T47D (cell line): ENCODE measurements around the gene PLA2G2D.

ENCODE experiments used
- DNase-seq, 2 experiments: peaks; one replicate each; pipeline versions ENCODE4 v3.0.0 to v3.0.0-alpha.2; 2011 to 2012; ENCODE audit warnings: low read depth in 1 of 2, low spot score in 1 of 2
- JUND ChIP-seq: IDR thresholded peaks from 2 replicates; pipeline ENCODE4 v1.6.1; 2012; ENCODE audit warnings: low read depth
- in situ Hi-C: cut with HindIII; loops from 2 replicates; pipeline ENCODE4 v1.10.0; 2016; ENCODE audit warnings: low sequenced_read_pairs, low pct_unique_long_range_greater_than_20kb

Gene PLA2G2D

DNA sequence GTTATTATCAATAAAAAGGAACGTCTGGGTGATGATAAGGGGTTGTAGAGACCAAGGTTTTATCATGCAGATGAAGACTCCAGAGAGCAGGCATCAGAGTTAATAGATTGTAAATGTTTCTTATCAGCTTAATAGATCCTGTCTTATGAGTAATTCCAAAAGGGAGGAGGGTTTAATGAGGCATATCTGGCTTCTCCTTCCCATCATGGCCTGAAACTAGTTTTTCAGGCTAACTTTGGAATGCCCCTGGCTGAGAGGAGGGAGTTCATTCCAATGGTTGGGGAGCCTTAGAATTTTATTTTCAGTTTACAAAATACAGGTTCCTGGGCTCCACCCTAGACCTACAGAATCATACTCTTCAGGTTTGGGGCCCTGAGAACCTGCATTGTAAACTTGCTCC, 13.5 kb downstream of the PLA2G2D start:
- DNase-seq, result peak in 1 of 2 experiments; percentile 9
- no peak for TF ChIP-seq JUND
- in situ Hi-C loops, result no loop called here

DNA sequence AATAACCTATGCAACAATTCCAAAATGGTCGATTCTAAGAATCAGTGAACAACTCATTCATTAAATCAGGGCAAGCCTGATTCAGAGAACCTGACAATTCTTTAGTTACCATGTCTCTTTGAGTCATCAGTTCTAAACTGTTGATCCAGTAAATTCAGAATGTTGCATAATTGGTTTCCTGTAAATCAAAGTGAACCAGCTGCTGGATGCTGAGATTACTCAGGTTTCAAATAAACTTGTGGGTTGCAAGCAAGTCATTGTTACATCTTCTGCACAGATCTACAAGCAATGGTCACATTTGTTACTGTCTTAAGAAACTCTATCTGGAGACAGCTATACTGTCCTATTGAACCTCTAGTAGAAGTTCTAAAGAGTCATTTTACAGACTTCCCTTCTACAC, 16.5 kb downstream of the PLA2G2D start:
- in situ Hi-C loops, result no loop called here
- no peak for DNase-seq
- TF ChIP-seq JUND, result no peak

DNA sequence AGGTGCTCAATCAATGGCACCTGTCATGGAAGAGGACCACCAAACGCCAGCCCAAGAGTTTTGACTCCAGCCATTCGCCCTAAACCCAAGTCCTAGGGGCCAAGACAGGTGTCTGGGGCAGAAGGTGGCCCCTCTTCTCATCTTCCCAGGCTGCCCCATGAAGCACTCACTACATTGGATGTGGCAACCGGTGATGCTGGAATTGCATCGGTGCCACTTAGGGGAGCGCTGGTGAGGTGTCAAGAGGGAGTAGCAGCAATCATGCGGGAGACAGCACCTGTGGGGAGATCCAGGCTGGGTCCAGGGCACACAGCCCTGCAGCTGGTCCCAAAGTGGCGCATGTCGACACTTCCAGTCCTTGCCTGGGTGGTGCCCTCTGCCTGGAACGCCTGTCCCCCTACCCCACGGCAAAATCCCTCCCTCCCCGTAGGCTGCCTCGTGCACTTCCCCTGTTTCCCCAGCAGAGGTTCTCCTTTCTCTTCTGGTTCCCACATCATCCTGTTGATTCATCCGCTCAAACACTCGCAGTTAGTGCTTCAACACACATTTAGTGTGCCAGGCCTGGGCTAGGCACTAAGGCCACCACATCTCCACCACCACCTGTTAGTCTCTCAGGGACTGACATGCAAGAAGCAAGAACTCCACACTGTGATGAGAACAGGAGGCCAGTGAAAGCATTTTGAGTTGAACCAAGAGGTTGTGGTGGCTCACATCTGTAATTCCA, 18.5 kb downstream of the PLA2G2D start:
- in situ Hi-C loops, result no loop called here
- no peak for TF ChIP-seq JUND
- peak; percentile 42 to 68 for DNase-seq

DNA sequence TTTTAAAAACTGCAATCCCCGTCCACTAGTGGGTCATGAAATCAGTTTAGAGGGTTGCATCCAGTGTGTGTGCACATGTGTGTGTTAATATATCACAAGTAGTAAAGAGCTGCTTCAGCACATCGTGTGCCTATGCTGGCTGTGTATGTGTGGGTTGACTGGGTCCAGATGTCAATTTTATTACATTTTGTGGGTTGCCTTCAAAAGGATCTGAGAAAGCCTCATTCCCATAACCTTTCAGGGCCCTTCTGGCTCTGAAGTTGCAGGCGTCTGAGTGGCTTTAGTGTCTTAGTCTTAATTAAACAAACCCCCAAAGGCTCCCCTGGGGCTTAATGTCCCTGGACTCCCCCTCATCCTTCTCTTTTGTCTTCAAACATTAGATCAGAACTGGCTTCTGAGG, 19.8 kb downstream of the PLA2G2D start:
- TF ChIP-seq JUND, result no peak
- no peak for DNase-seq
- in situ Hi-C loops, result no loop called here

DNA sequence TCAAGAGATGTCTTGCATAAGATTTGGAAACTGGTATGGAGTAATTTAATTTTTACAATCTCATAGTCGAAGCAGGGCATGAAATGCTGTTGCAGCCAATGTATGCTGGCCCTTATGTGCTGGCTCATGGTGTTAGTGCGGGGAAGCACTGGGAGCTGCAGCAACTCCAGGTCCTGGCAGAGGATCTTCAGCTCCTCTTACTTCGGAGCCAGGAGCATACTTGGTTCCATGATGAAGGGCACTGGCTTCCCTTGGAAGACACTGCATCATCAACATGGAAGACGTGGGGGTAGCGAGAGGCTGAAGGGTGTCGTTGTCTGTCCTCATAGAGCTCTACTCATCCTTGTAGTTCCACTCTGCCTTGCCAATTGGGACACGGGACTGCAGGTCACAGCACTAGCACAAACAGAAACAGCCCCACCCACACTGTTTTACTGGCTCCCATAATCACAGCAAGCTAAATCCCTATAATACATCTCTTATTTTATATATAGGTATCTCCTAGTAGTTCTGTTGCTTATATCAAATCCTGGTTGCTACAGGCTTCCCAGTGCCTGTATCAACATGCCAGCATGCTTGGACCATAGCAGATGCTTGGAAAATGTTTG, 22.4 kb downstream of the PLA2G2D start:
- no peak for DNase-seq
- no peak for TF ChIP-seq JUND
- in situ Hi-C loops, result no loop called here

DNA sequence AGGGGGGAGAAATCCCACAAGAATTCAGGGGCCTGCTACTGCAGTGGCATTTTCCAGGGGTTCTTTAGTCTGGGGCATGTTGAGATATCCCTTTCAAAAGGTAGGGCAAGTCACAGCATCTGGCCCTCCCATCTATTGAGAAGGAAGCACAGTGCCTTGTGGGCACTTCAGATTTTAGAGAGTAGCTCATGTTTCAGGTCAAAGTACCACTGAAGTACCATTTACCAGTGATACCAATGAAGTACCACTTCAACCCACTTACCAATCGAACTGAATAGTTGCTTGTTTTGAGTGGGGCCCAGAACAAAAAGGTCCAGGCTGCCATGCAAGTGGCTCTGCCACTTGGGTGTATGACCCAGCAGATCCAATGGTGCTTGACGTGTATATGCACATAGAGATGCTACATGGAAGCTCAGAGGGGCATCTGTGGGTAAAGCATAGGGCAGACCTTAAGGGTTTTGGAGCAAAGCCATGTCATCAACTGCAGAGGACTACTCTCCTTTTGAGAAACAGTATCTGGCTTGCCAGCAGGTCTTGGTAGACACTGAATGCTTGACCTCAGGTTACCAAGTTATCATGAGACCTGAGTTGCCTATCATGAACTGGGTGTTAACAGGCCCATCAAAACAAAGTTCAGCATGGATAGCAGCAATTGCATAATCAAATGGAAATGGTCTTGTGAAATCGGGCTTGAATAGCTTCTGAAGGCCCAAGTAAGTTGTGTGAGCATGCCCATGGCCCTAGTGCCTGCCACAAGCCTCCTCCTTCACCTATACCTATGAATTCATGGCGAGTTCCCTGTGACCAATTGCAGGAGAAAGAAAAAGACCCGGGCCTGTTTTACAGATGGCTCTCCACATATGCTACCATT, 23.5 kb downstream of the PLA2G2D start:
- in situ Hi-C loops, result no loop called here
- no peak for TF ChIP-seq JUND
- no peak for DNase-seq

DNA sequence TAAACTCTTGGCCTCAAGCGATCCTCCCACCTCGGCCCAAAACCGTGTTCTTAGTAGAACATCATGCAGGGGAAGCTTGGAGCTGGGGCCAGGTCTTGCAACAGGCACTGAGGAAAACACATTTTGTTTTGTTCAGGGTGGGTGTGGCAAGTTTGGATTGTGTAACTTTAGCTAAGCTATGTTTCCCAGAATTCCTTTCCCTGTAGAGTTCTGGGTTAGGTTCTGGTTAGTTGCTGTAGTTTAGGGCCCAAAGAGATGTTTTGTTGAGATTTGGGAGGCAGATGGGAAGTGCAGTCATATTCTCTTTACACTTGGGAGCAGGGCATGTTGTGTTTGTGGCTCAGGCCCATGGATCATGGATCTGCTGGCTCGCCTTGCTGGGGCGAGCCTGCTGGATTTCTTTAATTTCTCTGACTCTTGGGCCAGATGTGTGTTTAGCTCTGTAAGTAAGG, 25.4 kb downstream of the PLA2G2D start:
- in situ Hi-C loops, result no loop called here
- TF ChIP-seq JUND, result no peak
- DNase-seq, result no peak

DNA sequence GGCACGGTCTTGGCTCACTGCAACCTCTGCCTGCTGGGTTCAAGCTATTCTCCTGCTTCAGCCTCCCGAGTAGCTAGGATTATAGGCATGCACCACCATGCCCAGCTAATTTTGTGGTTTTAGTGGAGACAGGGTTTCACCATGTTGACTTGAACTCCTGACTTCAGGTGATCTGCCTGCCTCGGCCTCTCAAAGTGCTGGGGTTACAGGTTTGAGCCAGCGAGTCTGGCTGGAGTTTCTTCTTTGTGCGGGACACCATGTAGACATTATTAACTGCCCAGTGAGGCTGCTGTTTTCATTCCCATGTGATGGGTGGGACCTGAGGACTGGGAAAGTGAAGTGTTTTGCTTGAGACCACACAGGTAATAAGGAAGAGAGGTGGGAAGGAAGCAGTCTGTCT, 26.0 kb downstream of the PLA2G2D start:
- DNase-seq, result no peak
- no peak for TF ChIP-seq JUND
- in situ Hi-C loops, result no loop called here

DNA sequence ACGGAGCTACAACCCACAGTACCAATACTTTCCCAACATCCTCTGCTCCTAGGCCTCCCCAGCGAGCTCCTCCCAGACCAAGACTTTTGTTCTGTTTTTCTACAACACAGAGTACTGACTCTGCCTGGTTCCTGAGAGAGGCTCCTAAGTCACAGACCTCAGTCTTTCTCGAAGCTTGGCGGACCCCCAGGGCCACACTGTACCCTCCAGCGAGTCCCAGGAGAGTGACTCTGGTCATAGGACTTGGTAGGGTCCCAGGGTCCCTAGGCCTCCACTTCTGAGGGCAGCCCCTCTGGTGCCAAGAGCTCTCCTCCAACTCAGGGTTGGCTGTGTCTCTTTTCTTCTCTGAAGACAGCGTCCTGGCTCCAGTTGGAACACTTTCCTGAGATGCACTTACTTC, 28.7 kb downstream of the PLA2G2D start:
- TF ChIP-seq JUND, result no peak
- DNase-seq, result no peak
- in situ Hi-C loops, result no loop called here

DNA sequence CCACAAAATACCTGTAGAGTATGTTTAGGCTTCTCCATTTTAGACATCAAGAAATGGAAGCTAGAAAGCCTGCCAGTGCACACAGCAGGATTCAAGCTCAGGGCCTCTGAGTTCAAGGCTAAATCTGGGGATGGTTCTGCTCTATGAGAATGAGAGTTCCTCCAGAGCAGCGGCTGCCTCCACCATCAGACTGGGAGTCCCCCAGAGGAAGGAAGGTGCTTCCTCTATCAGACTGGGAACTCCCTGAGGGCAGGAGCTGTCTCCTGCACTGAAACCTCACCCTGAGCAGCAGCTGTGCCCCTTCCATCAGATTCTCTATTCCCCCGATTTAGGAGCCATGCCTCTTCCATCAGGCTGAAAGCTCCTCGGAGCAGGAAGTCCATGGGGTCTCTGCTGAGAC, 29.2 kb downstream of the PLA2G2D start:
- no peak for TF ChIP-seq JUND
- in situ Hi-C loops, result no loop called here

DNA sequence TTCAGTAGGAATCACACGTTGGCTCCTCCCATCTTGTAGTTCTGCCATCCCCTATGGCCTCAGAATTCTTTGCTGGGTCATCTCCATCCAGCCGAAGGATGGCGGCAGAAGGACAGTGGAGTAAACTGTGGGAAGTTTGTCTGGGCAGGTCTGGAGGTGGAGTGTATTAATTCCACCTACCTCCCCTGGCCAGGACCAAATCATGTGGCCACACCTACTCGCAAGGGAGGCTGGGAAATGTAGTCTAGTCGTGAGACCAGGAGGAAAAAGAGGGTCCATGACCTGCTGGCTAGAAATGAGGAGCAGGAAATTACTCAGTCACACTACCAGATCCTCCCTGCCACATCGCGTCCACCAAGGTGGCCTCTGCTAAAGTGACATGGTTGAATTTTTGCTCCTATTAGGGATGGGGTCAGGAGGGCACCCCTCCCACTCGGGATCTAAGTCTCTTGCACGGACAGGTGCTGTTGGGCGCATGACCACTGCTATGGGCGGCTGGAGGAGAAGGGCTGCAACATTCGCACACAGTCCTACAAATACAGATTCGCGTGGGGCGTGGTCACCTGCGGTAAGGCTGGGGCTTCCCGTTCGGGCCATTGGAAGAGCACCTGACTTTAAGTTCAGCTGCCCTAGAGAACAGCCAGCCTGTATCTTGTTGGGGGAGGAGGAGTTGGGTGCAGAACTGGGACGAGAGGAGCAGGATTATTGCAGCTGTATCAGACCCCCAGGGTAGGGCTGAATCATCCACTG, 29.8 kb downstream of the PLA2G2D start:
- TF ChIP-seq JUND, result no peak
- in situ Hi-C loops, result no loop called here
- peak in 1 of 2 experiments; percentile 40 for DNase-seq

More for the DNA sequence above, 29.2 kb downstream of the PLA2G2D start:
- DNase-seq, result no peak

DNA sequence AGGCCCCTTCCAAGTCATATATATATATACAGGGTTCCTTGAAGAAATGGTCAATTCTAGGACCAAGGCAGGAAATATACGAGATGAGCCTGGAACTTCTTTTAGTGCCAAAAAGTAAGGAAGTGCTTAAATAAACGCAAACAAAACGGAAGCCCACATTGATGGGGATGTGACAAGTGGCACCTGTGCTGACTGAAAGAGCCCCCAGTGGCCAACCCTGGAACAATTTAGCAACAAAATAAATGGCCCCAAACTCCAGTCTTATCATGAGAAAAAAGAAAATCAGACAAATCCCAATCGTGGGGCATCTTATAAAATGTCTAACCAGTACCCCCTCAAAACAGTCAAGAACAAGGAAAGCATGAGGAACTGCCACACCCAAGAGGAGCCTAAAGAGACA, 31.7 kb downstream of the PLA2G2D start:
- DNase-seq, result no peak
- in situ Hi-C loops, result no loop called here

More for the DNA sequence above, 31.7 kb downstream of the PLA2G2D start:
- TF ChIP-seq JUND, result no peak
